ENCODE results near the gene GPR162. TPM values are rescaled to one million over a fixed set of nuclear protein-coding genes. Genes with fewer than 3 reads are reported as not detected.
"Not testable (repeated sequence)": the region's sequence is repeated elsewhere in the genome, so short reads cannot be mapped to it uniquely, and the experiment has no call there.

GPR162 gene
- total RNA-seq, 3 donors from 2014 or later (not counting 1 experiment from before 2014, with no cell fraction given): 0.39 to 2.1 (median 0.68) TPM

DNA sequence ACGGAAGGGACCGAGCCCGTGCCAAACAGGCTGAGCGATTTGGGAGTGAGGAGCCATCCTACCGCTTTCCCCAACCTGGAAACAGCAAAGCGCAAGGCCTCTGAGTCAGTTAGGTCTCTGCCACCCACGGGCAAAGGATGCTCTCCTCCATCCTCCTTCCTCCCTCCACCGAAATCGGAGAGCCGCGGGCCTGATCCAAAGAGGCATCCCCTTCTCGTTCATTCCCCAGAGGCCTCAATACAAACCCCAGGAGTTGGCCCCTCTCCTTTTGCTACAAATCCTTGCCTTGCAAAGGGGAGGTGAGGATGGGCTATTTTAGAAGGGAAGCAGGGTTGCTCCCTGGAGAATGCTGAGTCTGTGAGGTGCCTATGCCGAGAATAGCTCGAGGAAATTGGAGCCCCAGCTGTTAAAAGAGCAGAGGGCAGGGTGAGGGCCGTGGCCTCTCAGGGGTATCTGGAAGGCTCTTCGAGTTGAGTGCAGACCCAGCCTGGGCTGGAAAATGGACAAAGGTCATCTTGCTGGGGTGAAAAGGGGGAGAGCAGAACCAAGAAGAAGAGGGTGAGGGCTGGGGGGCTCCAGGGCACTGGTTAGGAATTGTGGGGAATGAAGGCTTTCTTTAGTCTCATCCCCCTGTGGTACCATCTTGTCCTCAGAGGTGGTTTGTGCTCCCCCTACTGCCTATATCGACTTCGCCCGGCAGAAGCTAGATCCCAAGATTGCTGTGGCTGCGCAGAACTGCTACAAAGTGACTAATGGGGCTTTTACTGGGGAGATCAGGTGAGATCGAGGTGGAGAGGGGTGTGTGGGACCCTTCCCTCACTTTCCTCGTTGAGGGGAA lies 46.8 kb downstream of the GPR162 start:
- peak overlapping the region; percentile 48 for H3K4me3 ChIP-seq (ENCODE audit: low read length)
- peak overlapping the region; percentile 47 for H3K27ac ChIP-seq (ENCODE audit: low read length)
- intact Hi-C loops (cut with micrococcal nuclease): loop anchor here (1.0 kb wide), 3 partner anchors 16 to 245 kb away; partner anchors contain the start of genes C1R and USP5
- H3K27me3 ChIP-seq (ENCODE audit: control insufficient read depth, insufficient read depth, low read length): no peaks in the 10 kb centered on the region
- H3K4me1 ChIP-seq (ENCODE audit: control insufficient read depth, insufficient read depth, low read length): peaks cover 51% of the 10 kb centered on the region
- Mint-ChIP-seq H3K9me3 (no peaks in the 10 kb centered on the region), H3K36me3 (no peaks in the 10 kb centered on the region), H3K4me1 (peaks cover 38 to 53% of the 10 kb centered on the region in 2 donors), H3K4me3 (peak overlapping the region; percentile 82), H3K27me3 (ENCODE audit: low read depth in 2 of 2) (no peaks in the 10 kb centered on the region), H3K27ac (peak overlapping the region; percentile 72 to 84)
- DNase-seq: peak in 1 of 2 donors; percentile 36
- H3K9me3 ChIP-seq (ENCODE audit: control insufficient read depth, insufficient read depth, low read length): no peaks in the 10 kb centered on the region
- ATAC-seq: no peak
- peaks cover 26% of the 10 kb centered on the region for H3K36me3 ChIP-seq (ENCODE audit: control insufficient read depth, insufficient read depth, low read length)
- 19% methylated on average over 22 of the region's 22 CpGs for WGBS (ENCODE audit: insufficient coverage)
- TF ChIP-seq, protein P1, sequence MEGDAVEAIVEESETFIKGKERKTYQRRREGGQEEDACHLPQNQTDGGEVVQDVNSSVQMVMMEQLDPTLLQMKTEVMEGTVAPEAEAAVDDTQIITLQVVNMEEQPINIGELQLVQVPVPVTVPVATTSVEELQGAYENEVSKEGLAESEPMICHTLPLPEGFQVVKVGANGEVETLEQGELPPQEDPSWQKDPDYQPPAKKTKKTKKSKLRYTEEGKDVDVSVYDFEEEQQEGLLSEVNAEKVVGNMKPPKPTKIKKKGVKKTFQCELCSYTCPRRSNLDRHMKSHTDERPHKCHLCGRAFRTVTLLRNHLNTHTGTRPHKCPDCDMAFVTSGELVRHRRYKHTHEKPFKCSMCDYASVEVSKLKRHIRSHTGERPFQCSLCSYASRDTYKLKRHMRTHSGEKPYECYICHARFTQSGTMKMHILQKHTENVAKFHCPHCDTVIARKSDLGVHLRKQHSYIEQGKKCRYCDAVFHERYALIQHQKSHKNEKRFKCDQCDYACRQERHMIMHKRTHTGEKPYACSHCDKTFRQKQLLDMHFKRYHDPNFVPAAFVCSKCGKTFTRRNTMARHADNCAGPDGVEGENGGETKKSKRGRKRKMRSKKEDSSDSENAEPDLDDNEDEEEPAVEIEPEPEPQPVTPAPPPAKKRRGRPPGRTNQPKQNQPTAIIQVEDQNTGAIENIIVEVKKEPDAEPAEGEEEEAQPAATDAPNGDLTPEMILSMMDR (IDR thresholded peaks at IDR 0.05): no peak

DNA sequence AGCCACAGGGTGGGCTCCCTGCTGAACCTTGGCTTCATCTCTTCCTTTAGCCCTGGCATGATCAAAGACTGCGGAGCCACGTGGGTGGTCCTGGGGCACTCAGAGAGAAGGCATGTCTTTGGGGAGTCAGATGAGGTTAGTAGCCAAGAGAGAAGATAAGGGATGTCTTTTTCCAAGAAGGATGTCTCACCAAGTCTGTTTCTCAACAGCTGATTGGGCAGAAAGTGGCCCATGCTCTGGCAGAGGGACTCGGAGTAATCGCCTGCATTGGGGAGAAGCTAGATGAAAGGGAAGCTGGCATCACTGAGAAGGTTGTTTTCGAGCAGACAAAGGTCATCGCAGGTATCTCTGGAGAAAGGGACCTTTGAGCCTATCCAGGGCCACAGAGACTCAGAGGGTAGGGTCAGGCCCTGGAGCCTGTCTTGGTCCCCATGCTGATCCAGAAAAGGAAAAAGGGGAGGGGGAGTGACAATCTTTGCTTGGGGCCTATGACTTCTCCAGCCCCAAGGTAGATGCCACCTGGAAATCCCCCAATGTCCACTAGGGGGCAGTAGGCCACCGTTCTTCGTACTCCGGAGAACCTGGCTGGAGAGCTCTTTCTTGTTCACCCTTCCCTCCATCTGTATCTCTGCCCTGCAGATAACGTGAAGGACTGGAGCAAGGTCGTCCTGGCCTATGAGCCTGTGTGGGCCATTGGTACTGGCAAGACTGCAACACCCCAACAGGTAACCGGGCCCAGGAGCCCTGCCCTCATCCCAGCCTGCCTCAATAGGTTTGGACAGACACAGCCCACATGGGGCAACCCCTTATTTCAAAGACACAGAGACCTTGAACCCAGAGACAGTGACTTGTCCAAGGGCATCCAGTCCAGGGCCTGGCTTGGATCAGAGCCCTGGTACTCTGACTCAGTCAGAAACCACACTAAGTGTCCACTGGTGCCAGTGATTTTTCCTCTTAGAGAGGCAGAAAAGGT lies 47.7 kb downstream of the GPR162 start:
- Histone ChIP-seq H3K36me3 (ENCODE audit: control insufficient read depth, insufficient read depth, low read length) (peaks cover 23% of the 10 kb centered on the region), H3K27me3 (ENCODE audit: control insufficient read depth, insufficient read depth, low read length) (no peaks in the 10 kb centered on the region), H3K27ac (ENCODE audit: low read length) (no peak overlapping the region), H3K4me3 (ENCODE audit: low read length) (no peak overlapping the region), H3K4me1 (ENCODE audit: control insufficient read depth, insufficient read depth, low read length) (peaks cover 60% of the 10 kb centered on the region), H3K9me3 (ENCODE audit: control insufficient read depth, insufficient read depth, low read length) (no peaks in the 10 kb centered on the region)
- DNase-seq: peak; percentile 81 to 93
- 47% methylated on average over 12 of the region's 12 CpGs for WGBS (ENCODE audit: insufficient coverage)
- Mint-ChIP-seq H3K36me3 (no peaks in the 10 kb centered on the region), H3K4me3 (peak overlapping the region; percentile 82), H3K9me3 (no peaks in the 10 kb centered on the region), H3K27ac (peak overlapping the region; percentile 72 to 84), H3K4me1 (peaks cover 44 to 58% of the 10 kb centered on the region in 2 donors), H3K27me3 (ENCODE audit: low read depth in 2 of 2) (no peaks in the 10 kb centered on the region)
- intact Hi-C loops (cut with micrococcal nuclease): loop anchor here (1.0 kb wide), 3 partner anchors 17 to 244 kb away; partner anchors contain the start of genes C1R and USP5
- peak in 1 of 3 donors; percentile 7 for ATAC-seq
- TF ChIP-seq, protein P1 (IDR thresholded peaks at IDR 0.05): peak; percentile 84

DNA sequence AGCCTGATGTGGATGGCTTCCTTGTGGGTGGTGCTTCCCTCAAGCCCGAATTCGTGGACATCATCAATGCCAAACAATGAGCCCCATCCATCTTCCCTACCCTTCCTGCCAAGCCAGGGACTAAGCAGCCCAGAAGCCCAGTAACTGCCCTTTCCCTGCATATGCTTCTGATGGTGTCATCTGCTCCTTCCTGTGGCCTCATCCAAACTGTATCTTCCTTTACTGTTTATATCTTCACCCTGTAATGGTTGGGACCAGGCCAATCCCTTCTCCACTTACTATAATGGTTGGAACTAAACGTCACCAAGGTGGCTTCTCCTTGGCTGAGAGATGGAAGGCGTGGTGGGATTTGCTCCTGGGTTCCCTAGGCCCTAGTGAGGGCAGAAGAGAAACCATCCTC lies 48.7 kb downstream of the GPR162 start:
- H3K27ac ChIP-seq (ENCODE audit: low read length); ATAC-seq; H3K36me3 Mint-ChIP-seq; H3K27me3 Mint-ChIP-seq (ENCODE audit: low read depth in 2 of 2); H3K9me3 Mint-ChIP-seq; DNase-seq; H3K4me3 ChIP-seq (ENCODE audit: low read length); H3K9me3 ChIP-seq (ENCODE audit: control insufficient read depth, insufficient read depth, low read length); H3K27me3 ChIP-seq (ENCODE audit: control insufficient read depth, insufficient read depth, low read length); intact Hi-C loops (cut with micrococcal nuclease): not testable (repeated sequence)
- H3K4me1 ChIP-seq (ENCODE audit: control insufficient read depth, insufficient read depth, low read length): peaks cover 62% of the 10 kb centered on the region
- Mint-ChIP-seq H3K4me1 (peaks cover 44 to 64% of the 10 kb centered on the region in 2 donors), H3K4me3 (peak overlapping the region; percentile 52), H3K27ac (peak overlapping the region in 1 of 2 donors; percentile 87)
- no CpG with 5 or more reads among the region's 4 CpGs for WGBS (ENCODE audit: insufficient coverage)
- peaks cover 19% of the 10 kb centered on the region for H3K36me3 ChIP-seq (ENCODE audit: control insufficient read depth, insufficient read depth, low read length)
